ENCODE results near the gene POU3F1. TPM values are rescaled to one million over a fixed set of nuclear protein-coding genes. Genes with fewer than 3 reads are reported as not detected.
A peak's percentile ranks its signal among the peaks of the same experiment; 100 is the strongest.

Gene POU3F1
- total and polyA plus RNA-seq, 12 donors, result 0.05 to 6.9 (median 2.0) TPM

GRCh38 chr1:38047603-38048141 lies 1.1 kb upstream of the POU3F1 start:
- peaks cover 18% of the 10 kb centered on the region in 2 donors for H3K4me1 ChIP-seq (replicated peaks in 1 of 2)
- H3K4me3 ChIP-seq, result peak overlapping the region in 3 of 4 donors; percentile 45 to 73 (median 54)
- H3K27me3 ChIP-seq, result no peaks in the 10 kb centered on the region
- 11 to 24% (median 17%) methylated on average over 18 to 34 of the region's 34 CpGs for WGBS, 4 donors
- H3K36me3 ChIP-seq (replicated peaks in 1 of 2), result no peaks in the 10 kb centered on the region
- intact Hi-C loops (cut with DNase I), result no loop called here
- H3K27ac ChIP-seq, result peak overlapping the region in 3 of 5 donors; percentile 36 to 80 (median 76)
- no peaks in the 10 kb centered on the region for H3K9me3 ChIP-seq (replicated peaks in 1 of 3)
- peak in 3 of 7 donors; percentile 41 to 43 (median 43) for DNase-seq
- no peak for TF ChIP-seq CTCF (IDR thresholded peaks at IDR 0.05)
- no peak for TF ChIP-seq POLR2A (IDR thresholded peaks at IDR 0.05)

- Histone ChIP-seq H3K4me3 (peak overlapping the region in 3 of 4 donors; percentile 45 to 73 (median 54)), H3K9me3 (replicated peaks in 1 of 3) (no peaks in the 10 kb centered on the region), H3K36me3 (replicated peaks in 1 of 2) (no peaks in the 10 kb centered on the region), H3K27me3 (no peaks in the 10 kb centered on the region), H3K27ac (peak overlapping the region in 4 of 5 donors; percentile 36 to 80 (median 56)), H3K4me1 (replicated peaks in 1 of 2) (peaks cover 18% of the 10 kb centered on the region in 2 donors)
- intact Hi-C loops (cut with DNase I), result no loop called here
- peak in 1 of 2 donors; percentile 43 for TF ChIP-seq POLR2A (IDR thresholded peaks at IDR 0.05)
- TF ChIP-seq CTCF (IDR thresholded peaks at IDR 0.05), result peak in 1 of 6 experiments; percentile 5
- 0 to 4% (median 1%) methylated on average over 15 to 99 of the region's 99 CpGs for WGBS, 4 donors
- DNase-seq, result peak; percentile 87 to 93 (median 89)
Observed at GRCh38 chr1:38046884-38047602, 450 bp upstream of the POU3F1 start.

- intact Hi-C loops (cut with DNase I), result no loop called here
- 0 to 4% (median 2%) methylated on average over 10 to 115 of the region's 115 CpGs for WGBS, 4 donors
- TF ChIP-seq POLR2A (IDR thresholded peaks at IDR 0.05) (peak in 1 of 2 donors; percentile 22), CTCF (IDR thresholded peaks at IDR 0.05) (no peak)
Observed at GRCh38 chr1:38045401-38046332, 926 bp downstream of the POU3F1 start.

More at GRCh38 chr1:38045401-38046332, 926 bp downstream of the POU3F1 start:
- H3K36me3 ChIP-seq (replicated peaks in 1 of 2), result no peaks in the 10 kb centered on the region
- H3K4me3 ChIP-seq, result peak overlapping the region in 1 of 4 donors; percentile 73
- peak overlapping the region in 1 of 5 donors; percentile 80 for H3K27ac ChIP-seq
- no peaks in the 10 kb centered on the region for H3K27me3 ChIP-seq
- DNase-seq, result peak in 6 of 7 donors; percentile 40 to 65 (median 56)
- peaks cover 18% of the 10 kb centered on the region in 2 donors for H3K4me1 ChIP-seq (replicated peaks in 1 of 2)
- H3K9me3 ChIP-seq (replicated peaks in 1 of 3), result no peaks in the 10 kb centered on the region

Measured in adrenal gland (tissue), 12 donors.